GM19351 (cell line): ENCODE measurements around the gene FOCAD.
"Not testable (repeated sequence)": the region's sequence is repeated elsewhere in the genome, so short reads cannot be mapped to it uniquely, and the experiment has no call there.

Source experiments
- ATAC-seq: cut with Tn5 transposase; IDR thresholded peaks from one replicate; pipeline ENCODE4 v1.9.1; 2021; ENCODE audit warnings: mild to moderate bottlenecking, moderate library complexity; ENCODE audit not compliant: unreplicated experiment

The FOCAD gene

GRCh38 chr9:20684035-20684874 lies at the start of gene FOCAD:
FOCAD (plus strand) TSS chr9:20684259; CDS start chr9:20715354, 31,095 bp downstream.
- peak; percentile 96 for ATAC-seq

GRCh38 chr9:20634895-20635294 lies 49.2 kb upstream of the FOCAD start:
- no peak for ATAC-seq

- no peak for ATAC-seq
Measured at GRCh38 chr9:20636888-20637440, 47.1 kb upstream of the FOCAD start.

- peak; percentile 83 for ATAC-seq
Measured at GRCh38 chr9:20640331-20641187, 43.5 kb upstream of the FOCAD start.

- no peak for ATAC-seq
Measured at GRCh38 chr9:20642045-20642444, 42.0 kb upstream of the FOCAD start.

- no peak for ATAC-seq
Measured at GRCh38 chr9:20643660-20644059, 40.4 kb upstream of the FOCAD start.

- no peak for ATAC-seq
Measured at GRCh38 chr9:20646656-20647055, 37.4 kb upstream of the FOCAD start.

GRCh38 chr9:20649381-20649780 lies 34.7 kb upstream of the FOCAD start:
- ATAC-seq = no peak

- no peak for ATAC-seq
Measured at GRCh38 chr9:20650313-20650712, 33.7 kb upstream of the FOCAD start.

- no peak for ATAC-seq
Measured at GRCh38 chr9:20650750-20651299, 33.2 kb upstream of the FOCAD start.

GRCh38 chr9:20651939-20652338 lies 32.1 kb upstream of the FOCAD start:
- no peak for ATAC-seq

- not testable (repeated sequence) for ATAC-seq
Measured at GRCh38 chr9:20658246-20658667, 25.8 kb upstream of the FOCAD start.

- ATAC-seq = no peak
Measured at GRCh38 chr9:20658677-20659473, 25.2 kb upstream of the FOCAD start.

- ATAC-seq = no peak
Measured at GRCh38 chr9:20659474-20659967, 24.5 kb upstream of the FOCAD start.

GRCh38 chr9:20662156-20662555 lies 21.9 kb upstream of the FOCAD start:
- no peak for ATAC-seq

GRCh38 chr9:20663133-20663532 lies 20.9 kb upstream of the FOCAD start:
- no peak for ATAC-seq

GRCh38 chr9:20664501-20664900 lies 19.6 kb upstream of the FOCAD start:
- no peak for ATAC-seq

GRCh38 chr9:20670395-20670794 lies 13.7 kb upstream of the FOCAD start:
- no peak for ATAC-seq

GRCh38 chr9:20671635-20672034 lies 12.4 kb upstream of the FOCAD start:
- no peak for ATAC-seq

GRCh38 chr9:20673537-20673936 lies 10.5 kb upstream of the FOCAD start:
- not testable (repeated sequence) for ATAC-seq
